ENCODE measurements around the gene IYD.
"Not testable (repeated sequence)": the region's sequence is repeated elsewhere in the genome, so short reads cannot be mapped to it uniquely, and the experiment has no call there.

Gene IYD

DNA sequence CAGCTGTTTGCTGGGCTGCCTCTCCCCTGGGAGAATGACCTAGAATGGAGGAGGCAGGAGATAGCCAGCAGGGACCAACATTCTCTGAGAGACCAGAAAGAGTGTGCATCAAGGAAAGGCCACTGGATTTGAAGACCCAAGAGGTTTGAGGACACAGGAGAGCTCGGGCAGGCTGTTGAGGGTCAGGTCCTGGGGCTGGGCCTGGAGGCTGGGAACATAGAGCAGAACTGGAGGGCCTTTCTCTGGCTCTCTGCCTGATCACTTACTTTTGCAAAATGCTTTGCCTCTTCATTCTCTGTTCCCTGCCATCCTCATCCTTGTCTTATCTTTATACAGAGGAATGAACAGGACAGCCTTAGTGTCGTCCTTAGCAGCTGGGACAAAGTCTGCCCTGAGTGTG lies 2.5 kb downstream of the IYD start:
- Histone ChIP-seq H3K79me2 (ENCODE audit: insufficient read depth, low read length) (no peaks in the 10 kb centered on the region), H3K9ac (ENCODE audit: low read depth, low read length) (no peak overlapping the region), H3K36me3 (ENCODE audit: insufficient read depth, low read length) (no peaks in the 10 kb centered on the region), H4K20me1 (ENCODE audit: insufficient read depth, low read length) (no peaks in the 10 kb centered on the region), H3K9me3 (ENCODE audit: insufficient read depth, low read length, severe bottlenecking) (no peaks in the 10 kb centered on the region), H3K4me2 (ENCODE audit: insufficient read depth, low read length) (no peak overlapping the region), H3K4me3 (ENCODE audit: low read depth in 1 of 2, low read length in 2 of 2) (no peak overlapping the region), H2AFZ (ENCODE audit: low read depth, low read length) (no peak overlapping the region), H3K27ac (ENCODE audit: low read length) (no peak overlapping the region), H3K27me3 (ENCODE audit: insufficient read depth, low read length, poor library complexity) (peaks cover 19% of the 10 kb centered on the region), H3K4me1 (ENCODE audit: insufficient read depth, low read length) (no peaks in the 10 kb centered on the region)
- DNase-seq (no peak), ATAC-seq (ENCODE audit: insufficient read depth, low read depth) (no peak)
- TF ChIP-seq, protein P1, sequence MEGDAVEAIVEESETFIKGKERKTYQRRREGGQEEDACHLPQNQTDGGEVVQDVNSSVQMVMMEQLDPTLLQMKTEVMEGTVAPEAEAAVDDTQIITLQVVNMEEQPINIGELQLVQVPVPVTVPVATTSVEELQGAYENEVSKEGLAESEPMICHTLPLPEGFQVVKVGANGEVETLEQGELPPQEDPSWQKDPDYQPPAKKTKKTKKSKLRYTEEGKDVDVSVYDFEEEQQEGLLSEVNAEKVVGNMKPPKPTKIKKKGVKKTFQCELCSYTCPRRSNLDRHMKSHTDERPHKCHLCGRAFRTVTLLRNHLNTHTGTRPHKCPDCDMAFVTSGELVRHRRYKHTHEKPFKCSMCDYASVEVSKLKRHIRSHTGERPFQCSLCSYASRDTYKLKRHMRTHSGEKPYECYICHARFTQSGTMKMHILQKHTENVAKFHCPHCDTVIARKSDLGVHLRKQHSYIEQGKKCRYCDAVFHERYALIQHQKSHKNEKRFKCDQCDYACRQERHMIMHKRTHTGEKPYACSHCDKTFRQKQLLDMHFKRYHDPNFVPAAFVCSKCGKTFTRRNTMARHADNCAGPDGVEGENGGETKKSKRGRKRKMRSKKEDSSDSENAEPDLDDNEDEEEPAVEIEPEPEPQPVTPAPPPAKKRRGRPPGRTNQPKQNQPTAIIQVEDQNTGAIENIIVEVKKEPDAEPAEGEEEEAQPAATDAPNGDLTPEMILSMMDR (IDR thresholded peaks at IDR 0.05; ENCODE audit: borderline replicate concordance, extremely low read depth, low read length, poor library complexity, severe bottlenecking), result no peak
- TF ChIP-seq EZH2 (IDR thresholded peaks at IDR 0.05; ENCODE audit: borderline replicate concordance, low read depth, low read length, severe bottlenecking), result no peak

DNA sequence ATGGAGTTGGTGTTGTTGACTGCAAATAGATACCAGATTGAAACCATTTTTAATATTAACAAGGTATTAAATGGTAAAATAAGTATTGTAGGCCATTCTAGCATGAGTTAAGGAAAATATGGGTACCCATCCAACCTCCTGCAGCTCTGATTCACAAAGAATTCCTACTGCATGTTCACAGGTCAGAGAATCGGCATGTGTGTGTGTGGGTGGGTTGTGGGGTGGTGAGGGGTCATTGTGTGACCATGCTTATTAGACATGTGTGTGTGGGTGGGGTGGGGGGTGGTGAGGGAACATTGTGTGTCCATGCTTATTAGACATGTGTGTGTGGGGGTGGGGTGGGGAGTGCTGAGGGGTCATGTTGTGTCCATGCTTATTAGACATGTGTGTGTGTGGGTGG lies 3.2 kb downstream of the IYD start:
- no peak for DNase-seq
- TF ChIP-seq, protein P1 (IDR thresholded peaks at IDR 0.05; ENCODE audit: borderline replicate concordance, extremely low read depth, low read length, poor library complexity, severe bottlenecking), result no peak
- TF ChIP-seq EZH2 (IDR thresholded peaks at IDR 0.05; ENCODE audit: borderline replicate concordance, low read depth, low read length, severe bottlenecking), result no peak
- H3K4me2 ChIP-seq (ENCODE audit: insufficient read depth, low read length), result no peak overlapping the region
- H3K9me3 ChIP-seq (ENCODE audit: insufficient read depth, low read length, severe bottlenecking), result no peaks in the 10 kb centered on the region
- no peaks in the 10 kb centered on the region for H3K4me1 ChIP-seq (ENCODE audit: insufficient read depth, low read length)
- H3K9ac ChIP-seq (ENCODE audit: low read depth, low read length), result no peak overlapping the region
- H3K36me3 ChIP-seq (ENCODE audit: insufficient read depth, low read length), result no peaks in the 10 kb centered on the region
- peaks cover 21% of the 10 kb centered on the region for H3K27me3 ChIP-seq (ENCODE audit: insufficient read depth, low read length, poor library complexity)
- H4K20me1 ChIP-seq (ENCODE audit: insufficient read depth, low read length), result no peaks in the 10 kb centered on the region
- H3K4me3 ChIP-seq (ENCODE audit: low read depth in 1 of 2, low read length in 2 of 2), result no peak overlapping the region
- H3K79me2 ChIP-seq (ENCODE audit: insufficient read depth, low read length), result no peaks in the 10 kb centered on the region
- H3K27ac ChIP-seq (ENCODE audit: low read length), result no peak overlapping the region
- ATAC-seq (ENCODE audit: insufficient read depth, low read depth), result no peak
- H2AFZ ChIP-seq (ENCODE audit: low read depth, low read length), result no peak overlapping the region

DNA sequence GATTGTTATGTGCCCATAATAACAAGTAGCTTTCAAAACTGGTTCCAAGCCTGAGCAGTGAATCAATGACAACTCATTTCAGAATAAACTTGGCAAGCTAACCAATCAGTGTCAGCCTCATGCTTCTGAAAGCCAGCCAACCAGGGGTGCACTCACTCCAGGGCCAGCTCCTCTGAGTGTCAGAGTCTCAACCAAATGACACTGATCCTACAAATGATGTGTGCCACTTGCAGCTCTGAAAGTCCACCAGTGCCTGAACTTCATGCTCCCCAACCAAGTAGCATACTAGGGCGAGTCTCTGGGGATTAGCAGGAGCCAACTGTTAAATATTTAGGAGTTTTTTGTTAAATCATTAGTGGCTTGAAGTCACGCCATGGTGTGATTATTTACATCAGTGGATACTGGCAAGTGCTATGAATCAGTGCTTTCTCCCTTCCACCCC lies 4.5 kb downstream of the IYD start:
- no peaks in the 10 kb centered on the region for H3K4me1 ChIP-seq (ENCODE audit: insufficient read depth, low read length)
- H4K20me1 ChIP-seq (ENCODE audit: insufficient read depth, low read length), result no peaks in the 10 kb centered on the region
- no peaks in the 10 kb centered on the region for H3K36me3 ChIP-seq (ENCODE audit: insufficient read depth, low read length)
- no peak for ATAC-seq (ENCODE audit: insufficient read depth, low read depth)
- H3K27me3 ChIP-seq (ENCODE audit: insufficient read depth, low read length, poor library complexity), result peaks cover 26% of the 10 kb centered on the region
- H3K4me3 ChIP-seq (ENCODE audit: low read depth in 1 of 2, low read length in 2 of 2), result no peak overlapping the region
- no peak overlapping the region for H3K4me2 ChIP-seq (ENCODE audit: insufficient read depth, low read length)
- no peak overlapping the region for H3K27ac ChIP-seq (ENCODE audit: low read length)
- H3K9ac ChIP-seq (ENCODE audit: low read depth, low read length), result no peak overlapping the region
- no peak overlapping the region for H2AFZ ChIP-seq (ENCODE audit: low read depth, low read length)
- no peaks in the 10 kb centered on the region for H3K9me3 ChIP-seq (ENCODE audit: insufficient read depth, low read length, severe bottlenecking)
- TF ChIP-seq, protein P1 (IDR thresholded peaks at IDR 0.05; ENCODE audit: borderline replicate concordance, extremely low read depth, low read length, poor library complexity, severe bottlenecking), result no peak
- no peak for TF ChIP-seq EZH2 (IDR thresholded peaks at IDR 0.05; ENCODE audit: borderline replicate concordance, low read depth, low read length, severe bottlenecking)
- no peak for DNase-seq
- no peaks in the 10 kb centered on the region for H3K79me2 ChIP-seq (ENCODE audit: insufficient read depth, low read length)

DNA sequence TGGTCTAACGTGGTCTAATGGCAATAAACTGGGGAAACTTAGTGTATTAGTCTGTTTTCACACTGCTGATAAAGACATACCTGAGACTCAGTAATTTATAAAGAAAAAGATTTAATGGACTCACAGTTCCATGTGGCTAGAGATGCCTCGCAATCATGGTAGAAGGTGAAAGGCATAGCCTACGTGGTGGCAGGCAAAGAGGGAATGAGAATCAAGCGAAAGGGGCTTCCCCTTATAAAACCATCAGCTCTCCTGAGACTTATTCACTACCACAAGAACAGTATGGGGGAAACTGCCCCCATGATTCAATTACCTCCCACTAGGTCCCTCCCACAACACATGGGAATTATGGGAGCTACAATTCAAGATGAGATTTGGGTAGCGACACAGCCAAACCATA lies 5.5 kb downstream of the IYD start:
- peaks cover 25% of the 10 kb centered on the region for H3K27me3 ChIP-seq (ENCODE audit: insufficient read depth, low read length, poor library complexity)
- H4K20me1 ChIP-seq (ENCODE audit: insufficient read depth, low read length); H3K9me3 ChIP-seq (ENCODE audit: insufficient read depth, low read length, severe bottlenecking); H3K36me3 ChIP-seq (ENCODE audit: insufficient read depth, low read length); H3K79me2 ChIP-seq (ENCODE audit: insufficient read depth, low read length); DNase-seq; H2AFZ ChIP-seq (ENCODE audit: low read depth, low read length); H3K9ac ChIP-seq (ENCODE audit: low read depth, low read length); ATAC-seq (ENCODE audit: insufficient read depth, low read depth); H3K27ac ChIP-seq (ENCODE audit: low read length); H3K4me3 ChIP-seq (ENCODE audit: low read depth in 1 of 2, low read length in 2 of 2); H3K4me2 ChIP-seq (ENCODE audit: insufficient read depth, low read length); H3K4me1 ChIP-seq (ENCODE audit: insufficient read depth, low read length): not testable (repeated sequence)

Data from DND-41 (cell line).